Measurements from ENCODE around the gene CCL16. TPM values are rescaled to one million over a fixed set of nuclear protein-coding genes. Genes with fewer than 3 reads are reported as not detected.

Gene CCL16, protein sequence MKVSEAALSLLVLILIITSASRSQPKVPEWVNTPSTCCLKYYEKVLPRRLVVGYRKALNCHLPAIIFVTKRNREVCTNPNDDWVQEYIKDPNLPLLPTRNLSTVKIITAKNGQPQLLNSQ
- total RNA-seq (2022), result not detected in 2 replicates
- not detected for Bru-seq, nascent RNA
- BruChase-seq, experiment 1, labeled RNA remaining after a 2-hour chase, result not detected
- not detected for BruChase-seq, experiment 2, labeled RNA remaining after a 6-hour chase
- long read RNA-seq, result 0 reads

DNA sequence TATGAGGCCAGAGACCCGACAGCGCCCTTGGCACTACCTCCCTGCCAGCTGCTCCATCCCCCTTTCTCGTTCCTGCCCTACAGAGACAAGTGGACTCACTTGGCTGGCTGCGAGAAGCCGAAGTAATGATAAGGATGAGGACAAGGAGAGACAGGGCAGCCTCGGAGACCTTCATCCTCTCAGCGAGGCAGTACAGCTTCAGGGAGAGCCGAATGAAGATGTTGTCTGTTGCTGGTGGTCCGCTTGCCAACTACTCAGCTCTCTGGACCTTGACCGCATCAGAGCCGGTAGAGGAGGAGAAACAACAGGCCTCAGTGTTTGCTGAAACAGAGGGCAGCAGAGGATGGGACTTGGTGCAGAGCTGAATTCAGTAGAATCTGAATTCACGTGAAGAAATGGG, at the start of gene CCL16:
Gene CCL16, minus strand, starts transcription at position 252 of the 400 bp plus-strand sequence. Its CDS starts 77 bp downstream, at position 175.
- DNase-seq, result no peak
- no peak within 1 kb of the TSS for H3K4me3 ChIP-seq (ENCODE audit: low read depth, low read length)
- Mint-ChIP-seq H3K9me3 (ENCODE audit: unreplicated experiment) (no peaks in the 10 kb centered on the region), H3K27ac (ENCODE audit: unreplicated experiment) (no peak within 1 kb of the TSS), H3K36me3 (ENCODE audit: insufficient read depth, unreplicated experiment) (no peaks in the 10 kb centered on the region), H3K4me1 (ENCODE audit: low read depth, unreplicated experiment) (peaks cover 9% of the 10 kb centered on the region), H3K4me3 (ENCODE audit: unreplicated experiment) (no peak within 1 kb of the TSS), H3K27me3 (ENCODE audit: insufficient read depth, unreplicated experiment) (no peaks in the 10 kb centered on the region)
- H3K36me3 ChIP-seq (ENCODE audit: control insufficient read depth, insufficient read depth, low read length), result no peaks in the 10 kb centered on the region; the same call in 1 of the 2 replicates
- H3K9me3 ChIP-seq, result no peaks in the 10 kb centered on the region
- ChIA-PET POLR2A (no interaction called here), CTCF (interaction anchor here (0.6 to 1.8 kb wide), 4 partner anchors 11 to 168 kb away, joined by 3 to 15 read pairs (median 12); no protein-coding TSS in a partner anchor)
- H3K4me1 ChIP-seq, result peaks cover 24% of the 10 kb centered on the region
- intact Hi-C loops (cut with micrococcal nuclease; ENCODE audit: unreplicated experiment), result no loop called here
- no TSS peak for BruUV-seq (replicated peaks)
- TF ChIP-seq, protein P1, sequence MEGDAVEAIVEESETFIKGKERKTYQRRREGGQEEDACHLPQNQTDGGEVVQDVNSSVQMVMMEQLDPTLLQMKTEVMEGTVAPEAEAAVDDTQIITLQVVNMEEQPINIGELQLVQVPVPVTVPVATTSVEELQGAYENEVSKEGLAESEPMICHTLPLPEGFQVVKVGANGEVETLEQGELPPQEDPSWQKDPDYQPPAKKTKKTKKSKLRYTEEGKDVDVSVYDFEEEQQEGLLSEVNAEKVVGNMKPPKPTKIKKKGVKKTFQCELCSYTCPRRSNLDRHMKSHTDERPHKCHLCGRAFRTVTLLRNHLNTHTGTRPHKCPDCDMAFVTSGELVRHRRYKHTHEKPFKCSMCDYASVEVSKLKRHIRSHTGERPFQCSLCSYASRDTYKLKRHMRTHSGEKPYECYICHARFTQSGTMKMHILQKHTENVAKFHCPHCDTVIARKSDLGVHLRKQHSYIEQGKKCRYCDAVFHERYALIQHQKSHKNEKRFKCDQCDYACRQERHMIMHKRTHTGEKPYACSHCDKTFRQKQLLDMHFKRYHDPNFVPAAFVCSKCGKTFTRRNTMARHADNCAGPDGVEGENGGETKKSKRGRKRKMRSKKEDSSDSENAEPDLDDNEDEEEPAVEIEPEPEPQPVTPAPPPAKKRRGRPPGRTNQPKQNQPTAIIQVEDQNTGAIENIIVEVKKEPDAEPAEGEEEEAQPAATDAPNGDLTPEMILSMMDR (IDR thresholded peaks at IDR 0.05; ENCODE audit: insufficient read depth in 1 of 2, low read depth in 1 of 2, low read length in 1 of 2, severe bottlenecking in 1 of 2, unreplicated experiment in 1 of 2), result no peak
- H3K27me3 ChIP-seq (replicated peaks; ENCODE audit: control insufficient read depth, insufficient read depth, low read length), result no peaks in the 10 kb centered on the region

DNA sequence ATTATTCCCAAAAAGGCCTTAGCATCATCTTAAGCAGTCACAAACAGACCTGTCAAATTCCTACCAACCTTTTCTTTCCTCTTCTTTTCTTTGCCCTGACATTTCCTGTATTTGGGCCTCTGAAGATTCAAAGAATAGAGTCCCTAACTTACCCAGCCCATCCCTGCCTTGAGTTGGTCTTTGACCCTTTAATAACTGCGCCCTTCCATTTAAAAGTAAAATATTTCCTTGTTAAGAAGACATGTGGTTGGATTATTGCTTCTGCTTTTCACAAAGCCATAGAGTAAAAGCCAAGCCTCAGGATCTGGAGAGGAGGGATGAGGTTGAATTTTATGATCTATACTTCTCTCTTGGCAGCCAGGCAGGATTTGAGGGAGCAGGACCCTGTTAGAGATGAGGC, 49.7 kb upstream of the CCL16 start:
- no TSS peak for BruUV-seq (replicated peaks)
- TF ChIP-seq, protein P1 (IDR thresholded peaks at IDR 0.05; ENCODE audit: insufficient read depth in 1 of 2, low read depth in 1 of 2, low read length in 1 of 2, severe bottlenecking in 1 of 2, unreplicated experiment in 1 of 2), result no peak
- Mint-ChIP-seq H3K27ac (ENCODE audit: unreplicated experiment) (no peak overlapping the region), H3K36me3 (ENCODE audit: insufficient read depth, unreplicated experiment) (no peaks in the 10 kb centered on the region), H3K4me3 (ENCODE audit: unreplicated experiment) (no peak overlapping the region), H3K4me1 (ENCODE audit: low read depth, unreplicated experiment) (peaks cover 10% of the 10 kb centered on the region), H3K27me3 (ENCODE audit: insufficient read depth, unreplicated experiment) (peaks cover 16% of the 10 kb centered on the region), H3K9me3 (ENCODE audit: unreplicated experiment) (no peaks in the 10 kb centered on the region)
- H3K36me3 ChIP-seq (ENCODE audit: control insufficient read depth, insufficient read depth, low read length), result no peaks in the 10 kb centered on the region
- POLR2A ChIA-PET, result no interaction called here
- CTCF ChIA-PET, result no interaction called here
- intact Hi-C loops (cut with micrococcal nuclease; ENCODE audit: unreplicated experiment), result no loop called here
- no peaks in the 10 kb centered on the region for H3K9me3 ChIP-seq
- H3K4me3 ChIP-seq (ENCODE audit: low read depth, low read length), result no peak overlapping the region
- H3K4me1 ChIP-seq, result no peaks in the 10 kb centered on the region
- no peaks in the 10 kb centered on the region; the same call in none of the 2 replicates for H3K27me3 ChIP-seq (replicated peaks; ENCODE audit: control insufficient read depth, insufficient read depth, low read length)
- no peak for DNase-seq

DNA sequence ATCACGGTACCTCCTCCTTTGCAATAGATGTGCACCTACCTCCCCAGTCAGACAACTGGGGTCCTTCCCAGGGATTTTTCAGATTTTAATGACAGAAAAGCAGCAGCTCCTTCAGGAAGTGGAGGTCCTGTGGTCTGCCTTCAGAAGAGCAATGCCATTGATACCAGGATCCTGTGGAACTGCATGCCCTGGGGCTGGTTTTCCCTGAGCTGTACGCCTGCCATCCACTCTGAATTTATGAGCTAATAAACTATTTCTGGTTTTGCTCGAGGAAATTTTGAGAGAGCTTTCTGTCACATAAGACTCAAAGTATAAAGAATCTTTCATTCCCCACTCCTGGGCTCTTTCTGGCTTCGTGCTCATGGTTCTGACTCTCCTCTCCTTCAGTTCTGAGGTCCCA, 46.5 kb upstream of the CCL16 start:
- intact Hi-C loops (cut with micrococcal nuclease; ENCODE audit: unreplicated experiment), result no loop called here
- H3K4me1 ChIP-seq, result no peaks in the 10 kb centered on the region

More for the DNA sequence above, 46.5 kb upstream of the CCL16 start:
- H3K4me1 Mint-ChIP-seq (ENCODE audit: low read depth, unreplicated experiment), result peaks cover 10% of the 10 kb centered on the region
- H3K27me3 Mint-ChIP-seq (ENCODE audit: insufficient read depth, unreplicated experiment), result peaks cover 13% of the 10 kb centered on the region
- Histone ChIP-seq H3K27me3 (replicated peaks; ENCODE audit: control insufficient read depth, insufficient read depth, low read length) (no peaks in the 10 kb centered on the region; the same call in none of the 2 replicates), H3K36me3 (ENCODE audit: control insufficient read depth, insufficient read depth, low read length) (no peaks in the 10 kb centered on the region), H3K4me3 (ENCODE audit: low read depth, low read length) (no peak overlapping the region), H3K9me3 (no peaks in the 10 kb centered on the region)
- no peak overlapping the region for H3K27ac Mint-ChIP-seq (ENCODE audit: unreplicated experiment)
- no peaks in the 10 kb centered on the region for H3K36me3 Mint-ChIP-seq (ENCODE audit: insufficient read depth, unreplicated experiment)
- no peaks in the 10 kb centered on the region for H3K9me3 Mint-ChIP-seq (ENCODE audit: unreplicated experiment)
- POLR2A ChIA-PET, result no interaction called here
- CTCF ChIA-PET, result no interaction called here
- no peak overlapping the region for H3K4me3 Mint-ChIP-seq (ENCODE audit: unreplicated experiment)
- TF ChIP-seq, protein P1 (IDR thresholded peaks at IDR 0.05; ENCODE audit: insufficient read depth in 1 of 2, low read depth in 1 of 2, low read length in 1 of 2, severe bottlenecking in 1 of 2, unreplicated experiment in 1 of 2), result no peak
- BruUV-seq (replicated peaks), result no TSS peak
- no peak for DNase-seq
